Measurements from ENCODE around the gene CD4. TPM values are rescaled to one million over a fixed set of nuclear protein-coding genes. Genes with fewer than 3 reads are reported as not detected.

The CD4 gene
- polyA plus RNA-seq, 1 of the 3 experiments (the other 2 are of a cell fraction), result 0.02 TPM

DNA sequence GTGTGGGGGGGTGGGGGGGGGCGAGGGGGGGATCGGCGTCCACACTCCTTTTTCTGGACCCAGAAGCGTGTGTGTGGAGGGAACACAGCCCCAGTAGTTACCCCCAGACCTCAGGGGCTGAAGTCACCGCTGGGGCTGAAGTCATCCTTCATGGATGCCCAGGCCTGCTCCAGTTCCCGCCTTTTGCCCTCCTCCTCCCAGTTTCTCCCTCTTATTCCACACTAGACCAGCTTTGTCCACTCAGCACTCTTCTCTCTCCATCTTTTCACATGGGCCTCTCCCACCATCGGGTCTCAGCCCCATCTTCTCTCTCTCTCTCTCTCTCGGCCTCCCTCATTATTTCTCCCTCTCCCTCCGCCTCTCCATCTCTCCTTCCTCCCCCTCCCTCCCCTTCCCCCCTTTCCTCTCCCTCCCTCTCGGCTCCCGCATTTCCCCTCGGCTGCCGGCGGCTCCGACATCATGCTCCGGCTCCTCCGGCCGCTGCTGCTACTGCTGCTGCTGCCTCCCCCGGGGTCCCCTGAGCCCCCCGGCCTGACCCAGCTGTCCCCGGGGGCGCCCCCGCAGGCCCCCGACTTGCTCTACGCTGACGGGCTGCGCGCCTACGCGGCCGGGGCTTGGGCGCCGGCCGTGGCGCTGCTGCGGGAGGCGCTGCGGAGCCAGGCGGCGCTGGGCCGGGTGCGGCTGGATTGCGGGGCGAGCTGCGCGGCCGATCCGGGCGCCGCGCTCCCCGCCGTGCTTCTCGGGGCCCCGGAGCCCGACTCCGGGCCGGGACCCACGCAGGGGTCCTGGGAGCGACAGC, 38.9 kb downstream of the CD4 start, which contains the start of gene P3H3:
TSS of gene P3H3 (plus strand) at position 426 of the 799 bp plus-strand sequence. CDS start at position 460, 34 bp downstream.
- no peak for TF ChIP-seq FOSL2 (IDR thresholded peaks at IDR 0.05; ENCODE audit: borderline replicate concordance, low read depth)
- TF ChIP-seq TAF1 (IDR thresholded peaks at IDR 0.05; ENCODE audit: borderline replicate concordance, low read depth, low read length), result 0 out of 2 replicates have a peak, but pooled peaks have one; percentile 54
- 0 out of 2 replicates have a peak, but pooled peaks have one; percentile 22 for TF ChIP-seq SIN3A (IDR thresholded peaks at IDR 0.05; ENCODE audit: borderline replicate concordance, low read depth, low read length)
- peak; percentile 34 for TF ChIP-seq POLR2AphosphoS5 (IDR thresholded peaks at IDR 0.05; ENCODE audit: low read depth, low read length)
- peak within 1 kb of the TSS; percentile 95 for H3K9ac ChIP-seq
- peak within 1 kb of the TSS; percentile 94 for H3K4me2 ChIP-seq
- H3K9me2 ChIP-seq, result no peaks in the 10 kb centered on the region
- 3% methylated on average over 22 of the region's 60 CpGs for WGBS (ENCODE audit: low lambda C conversion rate)
- peak within 1 kb of the TSS; percentile 66 to 93 for H3K27ac ChIP-seq (ENCODE audit: low read depth in 2 of 2, low read length in 1 of 2)
- peaks cover 9 to 25% of the 10 kb centered on the region in 2 experiments for H3K36me3 ChIP-seq (replicated peaks in 1 of 2; ENCODE audit: control insufficient read depth in 1 of 2, insufficient read depth in 2 of 2, low read length in 1 of 2)
- peaks cover 8% of the 10 kb centered on the region for H3F3A ChIP-seq (replicated peaks; ENCODE audit: insufficient read depth)
- DNase-seq, result peak; percentile 84
- CTCF ChIA-PET, result interaction anchor here (0.9 to 14.1 kb wide), 11 partner anchors 7 to 93 kb away, joined by 3 to 246 read pairs (median 6); partner anchors contain the start of genes CDCA3, GNB3, MLF2 and PTMS
- no peaks in the 10 kb centered on the region for H3K9me3 ChIP-seq
- H3K27me3 ChIP-seq (ENCODE audit: insufficient read depth), result no peaks in the 10 kb centered on the region
- POLR2A ChIA-PET, result interaction anchor here (1.0 to 7.0 kb wide), 12 partner anchors 8 to 138 kb away, joined by 3 to 46 read pairs (median 4); partner anchors contain the start of genes CDCA3, COPS7A, MLF2 and PTMS
- H3K4me3 ChIP-seq (ENCODE audit: low read depth in 2 of 2, low read length in 1 of 2), result peak within 1 kb of the TSS; percentile 73 to 79
- peak within 1 kb of the TSS; percentile 33; the same call in 1 of the 2 replicates for H2AFZ ChIP-seq (ENCODE audit: low read depth)
- peaks cover 31% of the 10 kb centered on the region for H3K79me2 ChIP-seq (ENCODE audit: insufficient read depth)
- H3K4me1 ChIP-seq (ENCODE audit: control insufficient read depth in 1 of 2, insufficient read depth in 2 of 2, low read depth in 1 of 2, low read length in 1 of 2), result peaks cover 13 to 41% of the 10 kb centered on the region in 2 experiments; a peak in 3 of 4 replicates
- H4K20me1 ChIP-seq (ENCODE audit: insufficient read depth), result 0 out of 2 replicates have a peak, but pooled peaks cover 3% of the 10 kb centered on the region

DNA sequence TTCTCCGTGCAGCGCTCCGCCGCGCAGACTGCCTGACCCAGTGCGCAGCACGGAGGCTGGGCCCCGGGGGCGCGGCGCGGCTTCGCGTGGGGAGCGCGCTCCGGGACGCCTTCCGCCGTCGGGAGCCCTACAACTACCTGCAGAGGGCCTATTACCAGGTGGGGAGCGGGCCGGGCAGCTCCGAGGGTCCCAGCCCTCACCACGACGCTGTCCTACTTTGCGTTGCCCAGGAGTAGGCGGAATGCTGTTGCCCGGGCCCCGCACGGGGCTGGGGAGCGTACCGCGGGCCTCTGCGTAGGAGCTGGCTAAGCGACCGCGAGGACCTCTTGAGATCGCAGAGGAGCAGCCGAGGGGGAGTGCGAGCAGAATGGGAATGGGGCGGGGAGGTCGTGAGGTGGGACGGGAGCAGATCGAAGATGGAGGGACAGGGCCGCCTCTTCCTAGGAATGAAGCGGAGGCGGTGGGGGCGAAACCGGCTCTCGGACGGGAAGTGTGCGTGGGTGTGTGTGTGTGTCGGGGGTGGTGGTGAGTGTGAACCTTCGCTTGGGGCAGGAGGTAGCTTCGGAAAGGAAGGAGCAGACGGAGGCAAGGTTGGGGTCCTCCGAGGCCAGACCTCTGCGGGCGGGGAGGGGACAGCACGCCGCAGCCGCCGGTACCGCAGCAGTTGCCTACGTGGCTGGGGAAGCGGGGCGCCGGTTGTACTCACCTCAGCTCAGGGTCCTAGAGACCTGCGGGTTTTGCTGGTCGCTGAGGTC, 39.6 kb downstream of the CD4 start:
- ChIA-PET CTCF (interaction anchor here (0.6 to 14.1 kb wide), 10 partner anchors 18 to 105 kb away, joined by 3 to 246 read pairs (median 6); partner anchors contain the start of genes CDCA3, COPS7A, GNB3 and MLF2), POLR2A (interaction anchor here (1.0 to 7.0 kb wide), 10 partner anchors 8 to 140 kb away, joined by 3 to 46 read pairs (median 6); partner anchors contain the start of genes CDCA3, COPS7A, GNB3 and MLF2)
- TF ChIP-seq TAF1 (IDR thresholded peaks at IDR 0.05; ENCODE audit: borderline replicate concordance, low read depth, low read length) (peak; percentile 26; the same call in 1 of the 2 replicates), YY1 (IDR thresholded peaks at IDR 0.05; ENCODE audit: low read depth) (peak; percentile 58; the same call in 1 of the 2 replicates), SIN3A (IDR thresholded peaks at IDR 0.05; ENCODE audit: borderline replicate concordance, low read depth, low read length) (peak; percentile 53; the same call in 1 of the 2 replicates), GATA2 (CRISPR knock-in tag; IDR thresholded peaks at IDR 0.05) (no peak), MXI1 (IDR thresholded peaks at IDR 0.05; ENCODE audit: low read depth, low read length) (peak; percentile 58)
- TF ChIP-seq, protein P1, sequence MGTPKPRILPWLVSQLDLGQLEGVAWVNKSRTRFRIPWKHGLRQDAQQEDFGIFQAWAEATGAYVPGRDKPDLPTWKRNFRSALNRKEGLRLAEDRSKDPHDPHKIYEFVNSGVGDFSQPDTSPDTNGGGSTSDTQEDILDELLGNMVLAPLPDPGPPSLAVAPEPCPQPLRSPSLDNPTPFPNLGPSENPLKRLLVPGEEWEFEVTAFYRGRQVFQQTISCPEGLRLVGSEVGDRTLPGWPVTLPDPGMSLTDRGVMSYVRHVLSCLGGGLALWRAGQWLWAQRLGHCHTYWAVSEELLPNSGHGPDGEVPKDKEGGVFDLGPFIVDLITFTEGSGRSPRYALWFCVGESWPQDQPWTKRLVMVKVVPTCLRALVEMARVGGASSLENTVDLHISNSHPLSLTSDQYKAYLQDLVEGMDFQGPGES (IDR thresholded peaks at IDR 0.05; ENCODE audit: low read depth, low read length), result no peak
- TF ChIP-seq, protein P2, sequence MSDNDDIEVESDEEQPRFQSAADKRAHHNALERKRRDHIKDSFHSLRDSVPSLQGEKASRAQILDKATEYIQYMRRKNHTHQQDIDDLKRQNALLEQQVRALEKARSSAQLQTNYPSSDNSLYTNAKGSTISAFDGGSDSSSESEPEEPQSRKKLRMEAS (IDR thresholded peaks at IDR 0.05; ENCODE audit: low read depth), result peak; percentile 44
- peak overlapping the region; percentile 66 to 93 for H3K27ac ChIP-seq (ENCODE audit: low read depth in 2 of 2, low read length in 1 of 2)
- H3K4me2 ChIP-seq, result peak overlapping the region; percentile 94
- peaks cover 13 to 33% of the 10 kb centered on the region in 2 experiments for H3K36me3 ChIP-seq (replicated peaks in 1 of 2; ENCODE audit: control insufficient read depth in 1 of 2, insufficient read depth in 2 of 2, low read length in 1 of 2)
- 0 out of 2 replicates have a peak, but pooled peaks cover 6% of the 10 kb centered on the region for H4K20me1 ChIP-seq (ENCODE audit: insufficient read depth)
- H2AFZ ChIP-seq (ENCODE audit: low read depth), result peak overlapping the region; percentile 33; the same call in 1 of the 2 replicates
- H3F3A ChIP-seq (replicated peaks; ENCODE audit: insufficient read depth), result peaks cover 8% of the 10 kb centered on the region
- 8% methylated on average over 31 of the region's 71 CpGs for WGBS (ENCODE audit: low lambda C conversion rate)
- H3K4me1 ChIP-seq (ENCODE audit: control insufficient read depth in 1 of 2, insufficient read depth in 2 of 2, low read depth in 1 of 2, low read length in 1 of 2), result peaks cover 13 to 34% of the 10 kb centered on the region in 2 experiments; a peak in 3 of 4 replicates
- peaks cover 31% of the 10 kb centered on the region for H3K79me2 ChIP-seq (ENCODE audit: insufficient read depth)
- no peaks in the 10 kb centered on the region for H3K27me3 ChIP-seq (ENCODE audit: insufficient read depth)
- peak overlapping the region; percentile 95 for H3K9ac ChIP-seq
- peak overlapping the region; percentile 73 to 79 for H3K4me3 ChIP-seq (ENCODE audit: low read depth in 2 of 2, low read length in 1 of 2)
- H3K9me3 ChIP-seq, result no peaks in the 10 kb centered on the region
- peak; percentile 81 for DNase-seq
- H3K9me2 ChIP-seq, result no peaks in the 10 kb centered on the region
